Mesenteric fat pad (tissue), 1 donor: ENCODE data around the gene HOXB6. TPM values are rescaled to one million over a fixed set of nuclear protein-coding genes. Genes with fewer than 3 reads are reported as not detected.

Experiments used
- DNase-seq: peaks from one replicate; pipeline ENCODE4 v3.0.0-alpha.2; 2020; ENCODE audit warnings: low spot score
- total RNA-seq: library from RNA; stranded (reverse); fragmentation: NEBNext Ultra II Directional; extraction: Animal tissue kit (Norgen Biotek cat#: 25700); gene quantifications from one replicate; pipeline ENCODE4 v1.2.1, GENCODE V29; 2021
- donor health status: DM: yes; HTN: yes; CAD: no.

HOXB6 gene
- total RNA-seq, 1 donor from 2014 or later: 8.9 TPM

GRCh38 chr17:48636177-48637018 is 31.6 kb upstream of the HOXB6 start:
- no peak for DNase-seq

GRCh38 chr17:48634493-48635208 is 29.9 kb upstream of the HOXB6 start:
- no peak for DNase-seq

- no peak for DNase-seq
Observed at GRCh38 chr17:48633266-48633677, 28.5 kb upstream of the HOXB6 start.

GRCh38 chr17:48632579-48633265 is 27.9 kb upstream of the HOXB6 start:
- DNase-seq: no peak

GRCh38 chr17:48631693-48632578 is 27.1 kb upstream of the HOXB6 start:
- no peak for DNase-seq

- no peak for DNase-seq
Observed at GRCh38 chr17:48630925-48631692, 26.3 kb upstream of the HOXB6 start.

DNA sequence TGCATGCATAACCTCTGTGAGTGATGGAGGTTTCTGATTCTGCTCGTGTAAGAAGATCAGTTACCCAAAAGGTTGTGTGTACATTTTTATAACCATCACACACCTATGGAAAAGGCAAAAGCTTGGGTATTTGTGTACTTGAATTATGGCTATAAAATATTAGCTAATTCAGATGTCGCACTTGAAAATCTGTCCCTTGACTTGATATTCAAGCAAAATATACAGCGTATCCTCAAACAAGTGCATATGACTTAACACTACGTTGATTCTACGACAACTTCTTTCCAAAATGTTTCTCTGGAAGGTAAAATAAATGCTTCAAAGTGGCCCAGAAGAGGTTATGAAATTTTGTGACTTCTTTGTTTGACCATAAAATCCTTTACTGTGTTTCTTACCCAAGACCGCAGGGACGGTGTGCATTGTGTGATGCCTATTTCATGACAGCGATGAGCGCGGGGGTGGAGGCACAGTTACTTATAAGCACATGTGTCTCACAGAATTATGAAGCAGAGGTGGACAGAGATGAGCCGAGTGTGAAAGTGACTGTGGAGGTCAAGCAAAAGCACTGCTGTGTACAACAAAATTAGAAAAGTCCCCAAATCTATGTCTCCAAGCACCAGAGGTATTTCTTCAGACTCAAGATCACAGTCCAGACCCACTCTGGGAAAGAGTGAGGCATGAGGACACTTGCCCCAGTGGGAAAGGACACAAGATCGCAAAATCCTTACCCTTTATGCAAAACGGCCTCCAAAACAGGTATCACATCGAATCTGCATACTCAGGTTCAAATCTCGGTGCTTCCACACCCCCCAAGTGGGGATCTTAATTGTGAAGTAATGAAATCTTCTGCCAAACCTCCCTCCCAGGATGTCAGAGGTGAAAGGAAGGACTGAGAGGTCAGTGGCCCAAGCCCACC is 25.5 kb upstream of the HOXB6 start:
- DNase-seq: no peak

DNA sequence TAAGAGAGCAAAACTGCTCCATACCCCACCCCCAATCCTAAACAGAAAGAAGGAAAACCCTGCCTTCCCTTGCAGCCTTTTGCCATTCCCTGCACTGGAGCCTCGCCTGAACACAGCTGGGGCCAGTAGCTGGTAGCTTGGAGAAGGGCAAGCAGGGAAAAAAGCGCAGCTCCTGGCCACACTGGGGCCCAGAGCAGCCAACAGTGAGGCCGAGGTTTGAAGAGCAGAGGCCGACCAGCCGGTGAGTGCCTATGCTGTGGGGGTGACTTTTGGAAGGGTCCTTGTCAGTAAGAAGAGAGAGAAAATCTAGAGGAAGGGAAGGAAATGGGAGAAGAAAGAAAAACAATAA is 24.6 kb upstream of the HOXB6 start:
- no peak for DNase-seq

DNA sequence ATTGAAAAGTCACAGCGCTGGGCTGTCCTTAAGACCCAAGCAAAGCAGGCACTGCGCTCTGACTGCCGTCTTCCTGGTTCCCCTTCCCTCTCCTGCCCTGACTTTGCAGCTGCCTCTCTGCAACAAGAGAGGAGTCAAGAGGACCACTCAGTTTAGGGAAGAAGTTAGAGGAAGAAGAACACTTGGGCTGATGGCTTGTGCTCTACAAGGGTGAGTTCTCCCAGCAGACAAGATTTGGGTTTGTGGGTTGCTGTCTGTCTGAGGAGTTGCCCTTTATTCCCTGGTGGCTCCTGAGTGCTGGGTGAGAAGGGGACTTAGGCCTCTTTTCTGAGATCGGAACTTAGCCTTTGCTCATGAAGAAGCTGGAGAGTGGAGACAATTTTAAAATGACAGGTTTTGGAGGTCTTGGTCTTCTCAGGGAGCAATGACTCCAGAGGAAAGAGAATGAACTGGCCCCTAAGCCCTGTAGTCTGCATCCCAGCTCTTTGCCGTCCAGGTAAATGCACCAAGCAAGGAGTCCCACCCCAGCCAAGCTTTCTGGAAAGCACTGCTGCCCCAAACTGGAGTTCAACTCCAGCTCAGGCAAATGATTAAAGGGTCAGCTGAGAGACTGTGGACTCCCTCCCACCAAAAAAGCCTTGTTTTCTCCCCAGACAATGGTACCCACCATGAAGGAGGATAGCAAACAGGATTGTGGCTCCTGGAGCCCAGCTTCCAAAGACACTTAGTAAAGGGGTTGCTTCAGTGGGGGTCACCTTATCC is 24.0 kb upstream of the HOXB6 start:
- no peak for DNase-seq

GRCh38 chr17:48627623-48628521 is 23.1 kb upstream of the HOXB6 start:
- DNase-seq: no peak

DNA sequence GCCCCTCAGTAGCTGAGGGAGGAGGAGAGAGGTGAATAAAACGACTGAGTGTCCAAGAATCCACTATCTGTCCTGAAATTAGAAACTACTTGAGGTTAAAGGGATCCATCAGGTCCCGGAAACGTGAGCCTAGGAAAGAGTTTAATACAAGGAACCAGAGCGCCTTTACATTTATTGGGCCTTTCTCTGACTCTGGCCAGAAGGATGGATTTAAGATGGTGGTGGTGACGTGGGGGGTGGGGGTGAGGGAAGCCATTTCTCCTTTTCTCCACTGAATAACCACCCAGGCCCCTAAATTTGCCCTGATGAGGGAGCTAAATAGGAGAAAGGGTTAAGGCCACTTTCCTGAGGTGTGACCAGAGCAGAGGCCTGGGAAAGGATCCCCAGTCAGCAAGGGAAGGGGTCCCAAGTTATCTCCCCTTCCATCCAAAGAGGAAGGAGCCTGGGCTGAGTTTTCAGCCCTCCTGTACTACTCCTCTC is 22.4 kb upstream of the HOXB6 start:
- DNase-seq: no peak

DNA sequence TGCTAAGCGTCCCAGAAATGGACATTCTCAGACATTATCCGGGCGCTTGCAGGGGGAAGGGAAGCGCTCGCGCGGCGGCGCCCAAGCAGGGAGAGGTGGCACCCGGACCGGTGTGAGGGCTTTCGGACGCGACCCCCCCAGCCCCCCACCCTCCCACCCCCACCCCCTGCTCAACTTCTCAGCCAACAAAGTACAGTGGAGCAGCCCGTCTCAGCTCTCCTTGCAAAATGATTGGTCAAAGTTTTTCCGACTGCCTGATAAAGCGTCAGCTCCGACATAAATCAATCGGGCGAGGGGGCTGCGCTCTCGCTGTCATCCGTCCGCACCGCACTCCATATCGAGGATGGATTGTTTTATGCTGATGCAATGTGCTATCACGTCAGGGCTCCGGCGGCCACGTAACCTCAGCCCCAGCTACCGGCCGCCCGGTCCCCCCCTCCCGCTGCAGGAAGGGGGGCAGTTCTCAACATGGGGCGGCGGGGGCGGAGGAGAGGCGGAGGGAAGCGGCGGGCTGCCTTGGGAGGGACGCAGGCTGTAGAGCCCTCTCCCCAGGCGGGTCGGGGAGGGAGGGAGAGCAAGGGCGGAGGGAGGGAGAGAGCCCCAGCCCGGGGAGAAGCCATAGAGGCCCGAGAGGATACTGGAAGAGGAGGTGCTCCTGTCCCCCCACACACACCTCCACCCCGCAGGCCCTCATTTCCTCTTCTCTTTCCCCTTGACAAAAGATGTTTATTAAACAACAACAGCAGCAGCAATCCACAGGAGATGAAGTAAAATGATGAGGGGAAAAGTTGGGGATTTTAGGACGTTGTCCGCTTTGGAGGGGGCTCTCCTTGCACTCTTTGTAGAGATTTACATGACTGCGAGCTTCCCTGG is 21.7 kb upstream of the HOXB6 start, which contains the start of gene HOXB9:
Gene HOXB9, minus strand, starts transcription at position 114 of the 873 bp plus-strand sequence. Its CDS starts 89 bp downstream, at position 25.
- no peak for DNase-seq

GRCh38 chr17:48625495-48626244 is 20.9 kb upstream of the HOXB6 start:
- no peak for DNase-seq

DNA sequence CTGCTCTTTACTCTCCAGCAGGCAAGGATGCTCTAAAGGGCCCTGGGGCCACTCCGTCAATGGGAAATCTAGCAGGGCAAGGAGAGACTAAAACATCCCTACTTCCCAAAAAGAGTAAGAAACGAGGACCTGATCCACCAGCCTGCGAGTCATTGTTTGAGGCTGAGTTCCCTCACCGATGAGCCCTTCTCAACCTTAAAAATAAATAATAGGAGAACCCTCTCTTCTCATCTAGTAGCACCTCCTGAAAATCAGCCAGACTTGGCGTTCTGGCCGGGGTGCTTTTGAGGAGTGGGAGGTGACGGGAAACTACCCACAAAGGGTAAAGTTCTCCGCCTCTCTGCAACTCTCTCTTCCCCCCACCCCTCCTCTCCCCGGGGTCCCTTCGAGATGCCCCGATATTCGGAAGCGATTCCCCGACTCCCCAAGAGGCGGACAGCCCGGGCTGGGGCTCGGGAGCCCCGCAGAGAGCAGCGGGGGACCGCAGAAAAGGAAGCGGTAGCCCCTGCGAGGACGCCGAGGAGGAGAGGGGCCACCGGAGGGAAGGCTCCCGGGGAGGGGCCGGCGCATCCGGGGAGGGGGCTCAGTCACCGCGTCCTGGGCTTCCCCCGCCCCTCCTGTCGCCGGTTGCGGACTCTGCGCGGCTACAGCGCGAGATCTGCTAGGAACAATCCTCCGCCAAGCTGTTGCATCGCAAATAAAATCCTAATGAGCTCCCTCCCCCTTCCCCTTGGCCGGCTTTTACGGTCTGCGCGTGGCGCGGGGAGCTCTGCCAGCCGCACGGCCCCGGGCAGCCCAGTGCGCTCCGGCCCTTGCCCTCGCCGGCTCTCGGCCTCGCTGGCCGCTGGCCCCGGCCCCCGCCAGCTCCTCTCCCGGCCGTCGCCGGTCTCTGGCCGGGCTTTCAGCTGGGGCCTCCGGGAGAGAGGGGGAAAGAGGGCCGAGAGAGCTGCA is 20.0 kb upstream of the HOXB6 start:
- DNase-seq: no peak
